OCI-LY7 (cell line): ENCODE data around the gene ITM2B.

ENCODE experiments used
- EZH2phosphoT487 ChIP-seq: fragments of 200-600 bp; sonication (generic); IDR thresholded peaks from 2 replicates; pipeline ENCODE4 v1.6.1; 2018; ENCODE audit warnings: low read depth, borderline replicate concordance, mild to moderate bottlenecking, mixed run types, antibody characterized with exemption, low read length, moderate library complexity, mixed read lengths
- TF ChIP-seq, protein P1 (sequence below): fragments of 200-600 bp; sonication (generic); conservative IDR thresholded peaks from 2 replicates; pipeline ENCODE4 v1.5.1; 2014; ENCODE audit warnings: mild to moderate bottlenecking, antibody characterized with exemption, low read length, moderate library complexity, mixed read lengths

- TF ChIP-seq, protein P1, sequence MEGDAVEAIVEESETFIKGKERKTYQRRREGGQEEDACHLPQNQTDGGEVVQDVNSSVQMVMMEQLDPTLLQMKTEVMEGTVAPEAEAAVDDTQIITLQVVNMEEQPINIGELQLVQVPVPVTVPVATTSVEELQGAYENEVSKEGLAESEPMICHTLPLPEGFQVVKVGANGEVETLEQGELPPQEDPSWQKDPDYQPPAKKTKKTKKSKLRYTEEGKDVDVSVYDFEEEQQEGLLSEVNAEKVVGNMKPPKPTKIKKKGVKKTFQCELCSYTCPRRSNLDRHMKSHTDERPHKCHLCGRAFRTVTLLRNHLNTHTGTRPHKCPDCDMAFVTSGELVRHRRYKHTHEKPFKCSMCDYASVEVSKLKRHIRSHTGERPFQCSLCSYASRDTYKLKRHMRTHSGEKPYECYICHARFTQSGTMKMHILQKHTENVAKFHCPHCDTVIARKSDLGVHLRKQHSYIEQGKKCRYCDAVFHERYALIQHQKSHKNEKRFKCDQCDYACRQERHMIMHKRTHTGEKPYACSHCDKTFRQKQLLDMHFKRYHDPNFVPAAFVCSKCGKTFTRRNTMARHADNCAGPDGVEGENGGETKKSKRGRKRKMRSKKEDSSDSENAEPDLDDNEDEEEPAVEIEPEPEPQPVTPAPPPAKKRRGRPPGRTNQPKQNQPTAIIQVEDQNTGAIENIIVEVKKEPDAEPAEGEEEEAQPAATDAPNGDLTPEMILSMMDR, result no peak
- no peak for TF ChIP-seq EZH2phosphoT487
Observed at GRCh38 chr13:48266701-48267639, 34.0 kb downstream of the ITM2B start.
